GM18951 (cell line): Measurements from ENCODE around the gene HTR6.

ENCODE experiments used
- POLR2A ChIP-seq: IDR thresholded peaks from 4 replicates; pipeline ENCODE4 v1.6.1; 2011; ENCODE audit warnings: mild to moderate bottlenecking; ENCODE audit not compliant: insufficient read length, insufficient read depth; ENCODE audit errors: extremely low read depth
- in situ Hi-C: fragments of 300-500 bp; cut with MboI; formaldehyde crosslinking; loops from one replicate; pipeline ENCODE4 v1.12.0; 2022; ENCODE audit warnings: low sequenced_read_pairs, mixed read lengths, inconsistent platforms; ENCODE audit not compliant: unreplicated experiment

HTR6 gene

GRCh38 chr1:19644681-19645410 lies 19.8 kb upstream of the HTR6 start:
- no peak for TF ChIP-seq POLR2A
- in situ Hi-C loops: no loop called here

DNA sequence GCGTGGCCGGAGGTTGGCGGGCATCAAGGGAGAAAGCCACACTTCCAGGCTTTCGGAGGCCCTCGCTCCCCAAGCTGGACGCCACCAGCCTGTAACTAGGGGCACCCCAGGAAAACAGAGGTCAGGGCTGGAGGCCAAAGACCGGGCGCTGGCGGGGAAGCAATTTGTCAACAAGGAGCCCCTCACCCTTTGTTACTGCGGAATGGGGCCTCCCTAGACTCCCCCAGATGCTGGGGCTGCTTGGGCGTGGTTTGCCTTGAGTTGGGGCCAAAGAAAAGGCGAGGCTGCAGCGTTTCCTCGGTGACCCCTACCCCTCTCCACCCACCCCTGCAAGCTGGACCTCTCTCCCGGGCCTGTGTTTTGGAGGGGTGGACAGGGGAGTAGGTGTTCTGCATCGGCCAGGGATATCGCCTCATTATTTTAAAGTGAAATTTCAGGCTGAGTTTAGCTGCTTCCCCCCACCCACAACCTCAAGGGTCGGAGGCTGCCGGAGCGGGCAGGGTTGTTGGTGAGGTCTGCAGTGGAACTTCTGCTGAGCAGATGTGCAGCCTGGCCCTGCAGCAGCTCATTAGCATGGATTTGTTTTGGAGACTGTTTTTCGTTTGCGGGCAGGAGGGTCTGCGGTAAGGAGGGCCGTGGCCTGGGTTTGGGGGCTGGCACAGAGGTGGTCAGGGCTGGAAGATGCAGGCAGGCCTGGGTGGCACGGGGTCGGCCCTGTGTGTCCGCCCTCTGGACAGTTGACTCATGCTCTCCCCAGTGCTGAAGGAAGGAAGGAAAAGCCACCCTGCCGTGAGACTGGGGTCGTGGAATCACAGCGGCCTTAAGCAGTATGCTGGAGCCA lies 19.0 kb upstream of the HTR6 start:
- no peak for TF ChIP-seq POLR2A
- in situ Hi-C loops: no loop called here

DNA sequence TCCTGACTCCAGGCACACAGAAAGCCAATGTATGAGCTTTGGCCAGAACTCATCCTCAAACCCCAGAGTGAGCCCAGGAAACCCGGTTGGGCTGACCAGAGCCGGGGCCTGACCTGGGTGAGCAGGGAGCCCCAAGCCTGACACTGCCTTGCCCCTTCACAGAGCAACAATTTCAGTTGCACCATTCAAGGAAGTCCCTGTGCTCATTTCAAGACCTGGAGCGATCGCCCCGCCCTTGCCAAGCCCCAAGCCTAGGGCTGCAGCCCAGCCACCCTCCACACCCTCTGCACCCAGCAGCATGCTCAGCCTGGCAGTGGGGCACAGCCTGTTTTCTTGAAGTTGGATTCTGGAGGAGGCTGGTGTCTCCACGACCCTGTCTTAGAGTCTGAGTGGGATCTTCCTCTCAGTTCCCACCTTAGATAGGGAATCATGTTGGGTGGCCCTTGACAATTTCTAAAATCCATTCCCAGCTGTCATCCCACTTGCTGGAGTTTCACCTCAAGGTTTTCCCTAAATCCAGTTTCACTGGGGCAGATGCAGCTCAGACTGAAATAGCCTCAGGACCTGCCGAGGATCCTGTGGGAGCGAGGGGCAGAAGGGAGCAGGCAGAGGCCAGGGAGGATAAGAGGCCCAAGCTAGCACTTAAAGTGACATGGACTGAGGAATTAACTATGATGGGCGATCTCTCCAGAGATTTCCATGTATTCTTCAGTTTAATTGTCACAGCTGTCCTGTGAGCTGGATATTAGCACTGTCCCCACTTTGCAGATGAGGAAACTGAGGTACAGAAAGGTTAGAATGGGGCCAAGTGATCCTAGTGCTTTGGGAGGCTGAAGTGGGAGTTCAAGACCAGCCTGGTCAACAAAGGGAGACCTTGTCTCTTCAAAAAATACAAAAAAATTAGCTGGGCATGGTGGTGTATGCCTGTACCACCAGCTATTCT lies 18.0 kb upstream of the HTR6 start:
- TF ChIP-seq POLR2A: no peak
- in situ Hi-C loops: no loop called here

DNA sequence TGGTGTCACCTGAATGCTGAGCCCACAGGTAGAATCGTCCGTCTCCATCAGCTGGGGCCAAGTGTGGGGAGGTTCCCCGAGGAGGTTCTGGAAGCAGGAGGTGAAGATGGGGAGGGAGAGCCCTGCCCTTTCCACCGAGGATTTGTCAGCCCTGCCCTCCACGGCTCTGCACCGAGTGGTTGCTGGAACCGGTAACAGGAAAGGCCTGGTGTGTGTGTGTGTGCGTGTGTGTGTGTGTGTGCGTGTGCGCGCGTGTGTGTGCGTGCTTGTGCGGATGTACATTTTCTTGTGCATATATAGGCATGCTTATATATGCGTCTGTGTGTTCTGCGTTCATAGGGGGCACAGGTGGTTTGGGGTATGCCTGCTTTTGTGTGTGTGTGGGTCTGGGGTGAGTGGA lies 17.0 kb upstream of the HTR6 start:
- no peak for TF ChIP-seq POLR2A
- in situ Hi-C loops: no loop called here

DNA sequence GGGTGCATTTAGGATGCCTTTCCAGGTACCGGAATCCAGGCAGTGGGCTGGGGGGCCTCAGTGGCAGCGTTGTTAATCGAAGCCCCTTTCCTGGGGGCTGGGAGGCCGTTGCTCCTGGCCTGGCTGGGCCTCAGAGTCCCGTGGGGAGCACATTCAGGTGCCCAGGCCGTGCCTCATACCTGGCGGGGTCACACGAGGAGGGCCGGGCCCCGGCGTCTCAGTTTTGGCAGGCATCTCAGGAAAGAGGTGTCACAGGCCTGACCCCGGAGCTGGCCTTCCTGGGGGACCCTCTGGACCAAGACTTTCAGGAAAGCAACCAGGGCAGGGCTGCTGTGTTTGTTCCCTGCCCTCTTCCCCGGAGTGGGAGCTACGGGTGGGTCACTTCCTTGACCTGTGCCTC lies 16.4 kb upstream of the HTR6 start:
- in situ Hi-C loops: no loop called here
- TF ChIP-seq POLR2A: no peak

DNA sequence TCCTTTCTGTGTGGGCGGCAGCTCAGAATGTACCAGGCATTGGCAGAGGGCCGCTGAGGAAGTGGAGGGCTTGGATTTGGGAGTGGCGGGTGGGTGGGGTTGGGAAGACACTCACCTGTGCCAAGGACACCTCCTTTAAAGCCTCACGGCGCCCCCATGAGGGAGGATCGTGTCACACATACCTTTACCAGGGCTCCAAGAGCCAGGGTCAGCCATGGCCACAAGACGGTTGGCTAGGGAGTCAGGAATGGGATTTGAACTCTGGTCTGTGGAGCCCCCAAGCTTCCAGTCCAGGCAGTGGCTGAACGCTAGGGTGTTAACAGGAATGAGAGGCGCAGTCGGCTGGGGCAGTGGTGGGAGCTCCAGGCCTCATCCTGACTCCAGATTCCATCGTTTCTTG lies 16.0 kb upstream of the HTR6 start:
- in situ Hi-C loops: no loop called here
- TF ChIP-seq POLR2A: no peak

GRCh38 chr1:19650416-19651140 lies 14.1 kb upstream of the HTR6 start:
- in situ Hi-C loops: no loop called here
- TF ChIP-seq POLR2A: no peak

DNA sequence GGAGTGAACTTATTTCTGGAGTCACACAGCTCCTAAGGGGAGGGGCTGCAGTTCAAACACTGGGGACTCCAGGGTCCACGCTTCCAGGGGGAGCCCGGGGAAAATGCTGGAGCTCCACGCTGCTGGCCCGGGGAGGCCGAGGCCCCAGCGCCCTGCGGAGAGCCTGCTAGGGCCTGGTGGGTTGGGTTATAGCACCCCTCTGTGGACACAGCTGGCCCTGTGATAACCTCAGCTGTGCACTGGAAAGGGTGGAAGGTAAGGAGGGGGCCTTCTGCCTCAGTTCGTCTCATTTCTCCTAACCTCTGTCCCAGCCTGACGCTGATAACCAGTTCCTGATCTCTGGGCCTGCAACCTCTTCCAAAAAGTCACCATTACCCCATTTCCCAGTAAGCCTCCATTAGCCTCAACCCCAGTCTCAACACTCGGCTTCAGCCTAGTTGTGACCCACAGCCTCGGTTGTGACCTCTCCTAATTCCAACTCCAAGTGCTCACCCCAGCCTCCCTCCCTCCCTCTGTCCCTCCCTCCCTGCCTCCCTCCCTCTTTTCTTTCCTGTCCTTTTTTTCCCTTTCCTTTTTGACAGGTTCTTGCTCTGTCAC lies 13.4 kb upstream of the HTR6 start:
- TF ChIP-seq POLR2A: no peak
- in situ Hi-C loops: no loop called here

GRCh38 chr1:19654386-19654785 lies 10.3 kb upstream of the HTR6 start:
- no peak for TF ChIP-seq POLR2A
- in situ Hi-C loops: no loop called here

GRCh38 chr1:19654886-19655717 lies 9.6 kb upstream of the HTR6 start:
- in situ Hi-C loops: no loop called here
- no peak for TF ChIP-seq POLR2A

GRCh38 chr1:19655718-19656080 lies 9.0 kb upstream of the HTR6 start:
- in situ Hi-C loops: no loop called here

More at GRCh38 chr1:19655718-19656080, 9.0 kb upstream of the HTR6 start:
- TF ChIP-seq POLR2A: no peak
